VCaP (cell line): ENCODE measurements around the gene PLEKHH2.

ENCODE experiments used
- H3K27ac ChIP-seq: fragments of 450-650 bp; 2 replicates; pipeline ENCODE4 v1.5.1; 2017
- TF ChIP-seq, protein P1 (sequence below): fragments of 450-650 bp; conservative IDR thresholded peaks from 2 replicates; pipeline ENCODE4 v1.5.1; 2017; ENCODE audit warnings: mild to moderate bottlenecking, moderate library complexity

The PLEKHH2 gene

DNA sequence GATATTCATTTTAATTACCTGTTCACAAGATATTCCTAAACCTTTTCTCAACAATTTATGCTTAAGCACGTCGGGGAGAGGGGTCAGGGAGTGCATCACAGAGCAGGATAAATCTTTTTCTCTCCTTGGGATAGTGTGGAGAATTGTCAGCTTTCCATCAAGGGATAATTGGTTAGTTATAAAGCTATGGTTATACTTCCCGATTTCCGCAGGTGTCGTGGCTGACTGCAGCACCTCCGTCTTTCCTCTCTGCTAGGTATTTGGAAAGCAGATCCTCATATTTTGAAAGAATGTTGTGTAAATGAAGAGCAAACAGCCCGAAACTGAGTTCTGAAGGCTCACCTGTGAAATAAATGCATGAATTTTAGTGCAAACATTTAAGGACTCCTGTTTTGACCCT is 137.6 kb downstream of the PLEKHH2 start:
- TF ChIP-seq, protein P1, sequence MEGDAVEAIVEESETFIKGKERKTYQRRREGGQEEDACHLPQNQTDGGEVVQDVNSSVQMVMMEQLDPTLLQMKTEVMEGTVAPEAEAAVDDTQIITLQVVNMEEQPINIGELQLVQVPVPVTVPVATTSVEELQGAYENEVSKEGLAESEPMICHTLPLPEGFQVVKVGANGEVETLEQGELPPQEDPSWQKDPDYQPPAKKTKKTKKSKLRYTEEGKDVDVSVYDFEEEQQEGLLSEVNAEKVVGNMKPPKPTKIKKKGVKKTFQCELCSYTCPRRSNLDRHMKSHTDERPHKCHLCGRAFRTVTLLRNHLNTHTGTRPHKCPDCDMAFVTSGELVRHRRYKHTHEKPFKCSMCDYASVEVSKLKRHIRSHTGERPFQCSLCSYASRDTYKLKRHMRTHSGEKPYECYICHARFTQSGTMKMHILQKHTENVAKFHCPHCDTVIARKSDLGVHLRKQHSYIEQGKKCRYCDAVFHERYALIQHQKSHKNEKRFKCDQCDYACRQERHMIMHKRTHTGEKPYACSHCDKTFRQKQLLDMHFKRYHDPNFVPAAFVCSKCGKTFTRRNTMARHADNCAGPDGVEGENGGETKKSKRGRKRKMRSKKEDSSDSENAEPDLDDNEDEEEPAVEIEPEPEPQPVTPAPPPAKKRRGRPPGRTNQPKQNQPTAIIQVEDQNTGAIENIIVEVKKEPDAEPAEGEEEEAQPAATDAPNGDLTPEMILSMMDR, result no peak
- H3K27ac ChIP-seq, result peak overlapping the region; percentile 77

- no peak overlapping the region for H3K27ac ChIP-seq
- TF ChIP-seq, protein P1, result no peak
These were observed 139.3 kb downstream of the PLEKHH2 start for GRCh38 chr2:43776324-43776723.

DNA sequence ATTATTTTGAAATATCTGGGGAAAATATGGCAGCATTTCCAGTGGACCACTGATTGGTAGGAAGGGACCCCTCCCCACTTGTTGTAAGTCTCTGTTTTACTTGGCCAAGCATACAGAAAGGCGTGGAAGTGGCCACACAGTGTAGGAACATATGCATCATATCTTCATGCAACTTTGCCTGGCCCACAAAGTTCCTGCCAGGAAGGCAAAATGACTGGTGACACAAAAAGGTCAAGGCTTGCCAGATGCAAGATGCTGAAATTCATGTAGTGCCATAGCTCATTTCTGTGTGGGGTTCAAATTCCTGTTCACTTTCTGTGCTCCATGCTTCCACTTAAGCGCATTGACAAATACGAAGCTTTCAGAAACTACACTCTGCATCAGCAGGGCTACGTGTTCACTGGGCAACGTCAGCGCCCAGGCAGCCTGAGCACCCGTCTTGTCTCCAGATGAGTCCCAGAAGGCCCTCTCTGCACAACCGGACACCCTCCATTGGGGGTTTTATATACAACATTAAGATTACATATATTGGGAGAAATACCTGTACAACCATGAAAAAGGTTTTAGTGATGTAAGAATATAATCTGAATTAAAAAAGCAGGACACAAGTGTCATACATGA is 140.4 kb downstream of the PLEKHH2 start:
- H3K27ac ChIP-seq, result no peak overlapping the region
- TF ChIP-seq, protein P1, result no peak

- no peak overlapping the region for H3K27ac ChIP-seq
- TF ChIP-seq, protein P1, result no peak
These were observed 141.2 kb downstream of the PLEKHH2 start for GRCh38 chr2:43778233-43778632.

- TF ChIP-seq, protein P1, result no peak
- no peak overlapping the region for H3K27ac ChIP-seq
These were observed 150.8 kb downstream of the PLEKHH2 start for GRCh38 chr2:43787895-43788294.

- no peak overlapping the region for H3K27ac ChIP-seq
- TF ChIP-seq, protein P1, result no peak
These were observed 151.6 kb downstream of the PLEKHH2 start for GRCh38 chr2:43788646-43789045.

GRCh38 chr2:43790147-43790546 is 153.1 kb downstream of the PLEKHH2 start:
- no peak overlapping the region for H3K27ac ChIP-seq
- TF ChIP-seq, protein P1, result no peak
